Tibial nerve (tissue), 4 donors: ENCODE measurements around the gene TMEM178B. TPM values are rescaled to one million over a fixed set of nuclear protein-coding genes. Genes with fewer than 3 reads are reported as not detected.

Source experiments
- DNase-seq, 2 donors: peaks; one replicate each; pipeline ENCODE4 v3.0.0-alpha.2; 2019; ENCODE audit warnings: low spot score in 2 of 2
- H3K27ac ChIP-seq, 4 donors: fragments of 200-600 bp; sonication (generic) in 3 of 4; one replicate each; pipeline ENCODE4 v1.5.1; 2017 to 2019; ENCODE audit warnings: mild to moderate bottlenecking in 1 of 4
- H3K27me3 ChIP-seq, 2 donors: fragments of 200-600 bp; sonication (generic) in 1 of 2; one replicate each; pipeline versions ENCODE4 v1.5.1 to v1.6.0; 2017 to 2019
- H3K36me3 ChIP-seq, 3 donors: fragments of 200-600 bp; sonication (generic); one replicate each; pipeline ENCODE4 v1.5.1; 2018 to 2019
- H3K4me1 ChIP-seq, 4 donors: fragments of 200-600 bp; sonication (generic) in 3 of 4; one replicate each; pipeline ENCODE4 v1.5.1; 2017 to 2019
- H3K4me3 ChIP-seq, 4 donors: fragments of 200-600 bp; sonication (generic) in 3 of 4; one replicate each; pipeline ENCODE4 v1.5.1; 2017 to 2019; ENCODE audit warnings: mild to moderate bottlenecking in 1 of 4, moderate library complexity in 1 of 4
- H3K9me3 ChIP-seq, 4 donors: fragments of 200-600 bp; sonication (generic) in 3 of 4; one replicate each; pipeline ENCODE4 v1.5.1; 2017 to 2019
- EP300 ChIP-seq, 2 donors: sonication (generic); formaldehyde crosslinking; IDR thresholded peaks; one replicate each; pipeline ENCODE4 v1.6.1; 2017; ENCODE audit warnings: antibody characterized with exemption in 2 of 2, mild to moderate bottlenecking in 1 of 2
- POLR2A ChIP-seq, 2 donors: fragments of 450-650 bp; IDR thresholded peaks; one replicate each; pipeline ENCODE4 v1.6.1; 2017; ENCODE audit warnings: antibody characterized with exemption in 2 of 2, mild to moderate bottlenecking in 2 of 2, moderate library complexity in 2 of 2
- WGBS, 2 donors: methylation state at CpG; one replicate each; pipeline ENCODE4 v1.1.5; 2018; 5-methylcytosine and 5-hydroxymethylcytosine counted together
- total RNA-seq, 4 donors: library from RNA; depleted of rRNA; stranded (reverse); fragments of >200 nt; gene quantifications; one replicate each; pipeline ENCODE4 v1.1.0, GENCODE V29; 2016
- TF ChIP-seq, protein P1 (sequence below), 5 experiments: fragments of 200-600 bp in 3 of 5; fragments of 450-650 bp in 2 of 5; sonication (generic) in 3 of 5; IDR thresholded peaks; one replicate each; pipeline ENCODE4 v1.5.1; 2016 to 2019; ENCODE audit warnings: antibody characterized with exemption in 5 of 5, mild to moderate bottlenecking in 3 of 5, moderate library complexity in 2 of 5

Gene TMEM178B
- total RNA-seq, 4 donors from 2014 or later, result 0.30 to 0.78 (median 0.53) TPM

DNA sequence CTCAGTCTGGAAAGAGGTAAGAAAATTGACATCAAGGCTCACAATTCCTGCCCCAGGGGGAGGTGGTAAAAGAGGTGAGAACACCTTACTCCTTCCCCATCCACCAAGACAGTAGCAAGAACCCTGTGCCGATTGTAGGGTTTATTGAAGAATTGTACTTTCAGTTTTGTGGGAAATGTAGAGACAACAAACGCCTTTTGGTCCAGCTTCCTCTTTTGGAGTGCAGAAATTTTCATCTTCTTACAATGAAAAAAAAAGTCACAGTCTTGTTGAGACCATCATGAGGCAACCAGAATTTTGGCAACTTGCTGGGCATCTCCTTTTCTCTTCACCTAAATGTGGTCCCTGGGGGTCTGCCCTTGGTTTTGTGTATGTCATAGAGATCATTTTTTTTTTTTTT is 217.7 kb downstream of the TMEM178B start:
- H3K9me3 ChIP-seq, result no peaks in the 10 kb centered on the region
- TF ChIP-seq, protein P1, sequence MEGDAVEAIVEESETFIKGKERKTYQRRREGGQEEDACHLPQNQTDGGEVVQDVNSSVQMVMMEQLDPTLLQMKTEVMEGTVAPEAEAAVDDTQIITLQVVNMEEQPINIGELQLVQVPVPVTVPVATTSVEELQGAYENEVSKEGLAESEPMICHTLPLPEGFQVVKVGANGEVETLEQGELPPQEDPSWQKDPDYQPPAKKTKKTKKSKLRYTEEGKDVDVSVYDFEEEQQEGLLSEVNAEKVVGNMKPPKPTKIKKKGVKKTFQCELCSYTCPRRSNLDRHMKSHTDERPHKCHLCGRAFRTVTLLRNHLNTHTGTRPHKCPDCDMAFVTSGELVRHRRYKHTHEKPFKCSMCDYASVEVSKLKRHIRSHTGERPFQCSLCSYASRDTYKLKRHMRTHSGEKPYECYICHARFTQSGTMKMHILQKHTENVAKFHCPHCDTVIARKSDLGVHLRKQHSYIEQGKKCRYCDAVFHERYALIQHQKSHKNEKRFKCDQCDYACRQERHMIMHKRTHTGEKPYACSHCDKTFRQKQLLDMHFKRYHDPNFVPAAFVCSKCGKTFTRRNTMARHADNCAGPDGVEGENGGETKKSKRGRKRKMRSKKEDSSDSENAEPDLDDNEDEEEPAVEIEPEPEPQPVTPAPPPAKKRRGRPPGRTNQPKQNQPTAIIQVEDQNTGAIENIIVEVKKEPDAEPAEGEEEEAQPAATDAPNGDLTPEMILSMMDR (IDR thresholded peaks at IDR 0.05), result no peak
- TF ChIP-seq EP300 (IDR thresholded peaks at IDR 0.05) (no peak), POLR2A (IDR thresholded peaks at IDR 0.05) (no peak)
- H3K27ac ChIP-seq, result no peak overlapping the region
- no peaks in the 10 kb centered on the region for H3K36me3 ChIP-seq
- H3K4me3 ChIP-seq, result no peak overlapping the region
- no peaks in the 10 kb centered on the region for H3K4me1 ChIP-seq
- no peak for DNase-seq
- no peaks in the 10 kb centered on the region for H3K27me3 ChIP-seq
- WGBS, 2 donors, result 63 to 68% methylated on average over 2 of the region's 2 CpGs

DNA sequence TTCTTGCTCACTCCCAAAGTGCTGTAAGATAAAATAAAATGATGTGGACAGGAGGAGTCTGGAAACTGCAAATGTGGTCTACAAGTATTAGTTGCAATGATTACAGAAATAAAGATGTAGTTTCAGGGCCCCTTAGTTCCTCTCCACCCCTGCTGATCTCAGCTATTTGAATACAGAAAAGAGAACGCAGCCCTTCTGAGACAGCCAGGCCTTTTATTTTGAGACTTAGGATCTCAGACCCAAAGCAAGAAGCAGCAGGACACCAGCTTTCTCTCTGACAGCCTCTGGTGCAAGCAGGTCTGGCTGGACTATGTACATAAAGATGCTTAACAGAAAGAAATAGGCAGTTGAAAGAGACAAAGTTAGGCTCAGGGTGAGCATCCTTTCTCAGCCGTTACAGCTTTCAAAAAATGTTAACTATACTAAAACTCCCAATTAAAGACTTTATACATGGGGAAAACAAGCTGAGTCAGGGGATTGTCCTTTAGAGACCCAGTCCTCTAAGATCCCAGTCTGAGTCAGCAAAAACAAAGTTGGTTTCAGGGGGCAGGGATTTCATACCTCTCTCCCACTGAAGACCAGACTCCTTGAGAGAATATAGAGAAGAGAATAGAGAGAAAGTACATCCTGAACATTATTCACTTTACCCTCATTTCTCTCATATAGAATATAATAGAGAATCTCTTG is 220.4 kb downstream of the TMEM178B start:
- no peak for TF ChIP-seq EP300 (IDR thresholded peaks at IDR 0.05)
- TF ChIP-seq, protein P1 (IDR thresholded peaks at IDR 0.05), result no peak
- no peak for TF ChIP-seq POLR2A (IDR thresholded peaks at IDR 0.05)
- no peaks in the 10 kb centered on the region for H3K9me3 ChIP-seq
- no peaks in the 10 kb centered on the region for H3K36me3 ChIP-seq
- no peaks in the 10 kb centered on the region for H3K27me3 ChIP-seq
- DNase-seq, result no peak
- no peaks in the 10 kb centered on the region for H3K4me1 ChIP-seq
- no peak overlapping the region for H3K27ac ChIP-seq
- no peak overlapping the region for H3K4me3 ChIP-seq
- 47 to 57% methylated on average over 2 of the region's 2 CpGs for WGBS, 2 donors

DNA sequence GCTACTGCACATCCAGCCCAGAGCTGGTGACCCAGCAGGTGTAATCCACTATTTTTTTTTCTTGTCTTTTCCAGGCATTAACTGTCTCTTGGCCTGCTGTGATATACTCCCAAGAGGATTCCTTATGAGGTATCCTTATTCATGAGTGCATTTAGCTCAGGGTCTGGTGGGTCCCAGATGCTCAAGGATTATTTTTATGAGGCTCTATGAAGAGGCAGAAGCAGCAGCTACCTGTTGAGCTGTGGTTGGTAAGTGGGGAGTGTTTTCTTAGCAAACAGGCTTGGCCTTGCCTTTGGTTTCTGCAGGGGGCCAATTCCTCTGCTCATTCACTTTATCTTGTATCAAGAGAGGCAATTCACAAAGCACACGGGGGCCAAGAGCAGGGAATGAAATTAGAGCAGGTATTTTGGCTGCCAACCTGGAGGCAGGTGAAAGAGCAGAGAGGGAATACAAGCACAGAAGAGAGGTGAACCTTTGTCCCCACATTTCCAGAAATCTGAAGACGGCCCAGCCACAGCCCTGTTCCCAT is 221.6 kb downstream of the TMEM178B start:
- Histone ChIP-seq H3K9me3 (no peaks in the 10 kb centered on the region), H3K4me1 (no peaks in the 10 kb centered on the region), H3K27ac (no peak overlapping the region), H3K27me3 (no peaks in the 10 kb centered on the region), H3K4me3 (no peak overlapping the region), H3K36me3 (no peaks in the 10 kb centered on the region)
- 41 to 61% methylated on average over 2 of the region's 2 CpGs for WGBS, 2 donors
- no peak for DNase-seq
- no peak for TF ChIP-seq EP300 (IDR thresholded peaks at IDR 0.05)
- no peak for TF ChIP-seq POLR2A (IDR thresholded peaks at IDR 0.05)
- TF ChIP-seq, protein P1 (IDR thresholded peaks at IDR 0.05), result no peak

DNA sequence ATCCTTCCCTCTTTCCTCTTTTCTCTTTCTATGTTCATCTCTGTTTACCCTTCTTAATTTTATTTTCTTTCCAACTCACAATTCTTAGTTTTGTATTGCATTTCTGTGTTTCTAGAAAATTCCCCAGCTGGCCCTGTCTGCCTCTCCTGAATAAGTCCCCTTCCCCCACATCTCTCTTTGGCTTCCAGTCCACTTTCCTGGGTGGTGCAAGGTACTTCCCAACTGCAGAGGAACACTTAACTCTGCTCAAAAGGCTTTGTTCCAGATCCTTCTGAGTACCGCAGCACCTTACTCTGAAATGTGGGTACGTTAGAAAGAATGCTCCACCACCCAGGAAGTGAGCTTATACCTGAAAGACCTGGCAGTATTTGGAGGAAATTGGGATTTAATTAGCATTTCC is 227.0 kb downstream of the TMEM178B start:
- WGBS, 2 donors, result 67 to 75% methylated on average over 2 of the region's 2 CpGs
- Histone ChIP-seq H3K36me3 (no peaks in the 10 kb centered on the region), H3K27me3 (no peaks in the 10 kb centered on the region), H3K27ac (no peak overlapping the region), H3K4me3 (no peak overlapping the region), H3K4me1 (no peaks in the 10 kb centered on the region), H3K9me3 (no peaks in the 10 kb centered on the region)
- TF ChIP-seq EP300 (IDR thresholded peaks at IDR 0.05) (no peak), POLR2A (IDR thresholded peaks at IDR 0.05) (no peak)
- TF ChIP-seq, protein P1 (IDR thresholded peaks at IDR 0.05), result no peak
- DNase-seq, result no peak

DNA sequence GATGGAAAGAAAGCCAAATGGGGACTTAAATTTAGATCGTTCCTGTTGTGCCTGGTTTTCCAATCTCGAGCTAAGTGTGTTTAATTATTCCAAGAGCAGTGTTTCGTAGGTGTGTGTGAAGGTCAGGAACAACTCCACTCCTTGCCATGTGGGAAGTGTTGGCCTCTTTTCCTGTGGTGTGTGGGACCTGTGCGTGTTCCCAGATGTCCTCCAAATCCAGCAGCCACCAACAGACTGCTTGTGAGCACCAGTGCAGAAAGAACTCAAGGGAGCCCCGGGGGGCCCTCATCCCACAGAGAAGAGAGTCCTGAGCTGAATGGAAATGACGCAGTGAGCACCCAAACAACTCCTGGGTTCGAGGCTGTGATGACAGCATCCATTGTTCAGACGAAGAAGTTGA is 227.7 kb downstream of the TMEM178B start:
- no peaks in the 10 kb centered on the region for H3K36me3 ChIP-seq
- H3K9me3 ChIP-seq, result no peaks in the 10 kb centered on the region
- DNase-seq, result no peak
- no peaks in the 10 kb centered on the region for H3K4me1 ChIP-seq
- no peak overlapping the region for H3K4me3 ChIP-seq
- H3K27me3 ChIP-seq, result no peaks in the 10 kb centered on the region
- no peak overlapping the region for H3K27ac ChIP-seq
- TF ChIP-seq, protein P1 (IDR thresholded peaks at IDR 0.05), result no peak
- TF ChIP-seq POLR2A (IDR thresholded peaks at IDR 0.05) (no peak), EP300 (IDR thresholded peaks at IDR 0.05) (no peak)
- 69 to 76% methylated on average over 8 of the region's 8 CpGs for WGBS, 2 donors
